Pulmonary artery endothelial cell (primary cell): ENCODE measurements around the gene ATAD3B. TPM values are rescaled to one million over a fixed set of nuclear protein-coding genes. Genes with fewer than 3 reads are reported as not detected.
"Not testable (repeated sequence)": the region's sequence is repeated elsewhere in the genome, so short reads cannot be mapped to it uniquely, and the experiment has no call there.

Experiments used
- DNase-seq: peaks from one replicate; pipeline ENCODE4 v3.0.0-alpha.2; 2011; ENCODE audit warnings: low read depth, low spot score
- total RNA-seq: library from RNA; depleted of rRNA; stranded (reverse); fragments of >200 nt; gene quantifications from 2 replicates; pipeline ENCODE4 v1.2.3, GENCODE V29; 2014

Gene ATAD3B
- total RNA-seq, 1 donor from 2014 or later = 23.6 TPM

GRCh38 chr1:1451696-1452364 is 19.7 kb upstream of the ATAD3B start:
- no peak for DNase-seq

- not testable (repeated sequence) for DNase-seq
Observed at GRCh38 chr1:1452365-1452739, 19.2 kb upstream of the ATAD3B start.

- DNase-seq = no peak
Observed at GRCh38 chr1:1452882-1453281, 18.7 kb upstream of the ATAD3B start.

- not testable (repeated sequence) for DNase-seq
Observed at GRCh38 chr1:1454286-1455056, 17.1 kb upstream of the ATAD3B start.

- DNase-seq = no peak
Observed at GRCh38 chr1:1455366-1455884, 16.1 kb upstream of the ATAD3B start.

- not testable (repeated sequence) for DNase-seq
Observed at GRCh38 chr1:1455934-1456333, 15.6 kb upstream of the ATAD3B start.

GRCh38 chr1:1456683-1457255 is 14.8 kb upstream of the ATAD3B start:
- DNase-seq = not testable (repeated sequence)

GRCh38 chr1:1459156-1459555 is 12.4 kb upstream of the ATAD3B start:
- DNase-seq = not testable (repeated sequence)

- DNase-seq = not testable (repeated sequence)
Observed at GRCh38 chr1:1459711-1460110, 11.9 kb upstream of the ATAD3B start.

GRCh38 chr1:1460540-1461130 is 10.9 kb upstream of the ATAD3B start:
- no peak for DNase-seq

GRCh38 chr1:1461721-1462317 is 9.7 kb upstream of the ATAD3B start:
- DNase-seq = no peak

GRCh38 chr1:1462318-1462966 is 9.1 kb upstream of the ATAD3B start:
- no peak for DNase-seq

GRCh38 chr1:1463312-1463711 is 8.3 kb upstream of the ATAD3B start:
- DNase-seq = no peak

GRCh38 chr1:1468196-1468985 is 3.2 kb upstream of the ATAD3B start:
- not testable (repeated sequence) for DNase-seq

- no peak for DNase-seq
Observed at GRCh38 chr1:1470626-1471388, 758 bp upstream of the ATAD3B start.

- not testable (repeated sequence) for DNase-seq
Observed at GRCh38 chr1:1472053-1472876, 700 bp downstream of the ATAD3B start.

- not testable (repeated sequence) for DNase-seq
Observed at GRCh38 chr1:1476011-1476410, 4.4 kb downstream of the ATAD3B start.

- DNase-seq = no peak
Observed at GRCh38 chr1:1477206-1477605, 5.6 kb downstream of the ATAD3B start.
